ENCODE measurements around the gene ZNF606.

- TF ChIP-seq CTCF (optimal IDR thresholded peaks at IDR 0.05 in 1 of 3, IDR thresholded peaks at IDR 0.05 in 1 of 3, conservative IDR thresholded peaks at IDR 0.05 in 1 of 3; ENCODE audit: extremely low read depth in 1 of 3, insufficient read depth in 2 of 3, low read length in 3 of 3) (no peak), EZH2 (IDR thresholded peaks at IDR 0.05; ENCODE audit: low read length) (no peak)
Observed at GRCh38 chr19:58020129-58020528, 17.5 kb upstream of the ZNF606 start.

Measured in keratinocyte (primary cell).